Measurements from ENCODE around the gene PCSK2. TPM values are rescaled to one million over a fixed set of nuclear protein-coding genes. Genes with fewer than 3 reads are reported as not detected.
A peak's percentile ranks its signal among the peaks of the same experiment; 100 is the strongest.

Gene PCSK2
- total RNA-seq, 1 experiment from 2014 or later: not detected

DNA sequence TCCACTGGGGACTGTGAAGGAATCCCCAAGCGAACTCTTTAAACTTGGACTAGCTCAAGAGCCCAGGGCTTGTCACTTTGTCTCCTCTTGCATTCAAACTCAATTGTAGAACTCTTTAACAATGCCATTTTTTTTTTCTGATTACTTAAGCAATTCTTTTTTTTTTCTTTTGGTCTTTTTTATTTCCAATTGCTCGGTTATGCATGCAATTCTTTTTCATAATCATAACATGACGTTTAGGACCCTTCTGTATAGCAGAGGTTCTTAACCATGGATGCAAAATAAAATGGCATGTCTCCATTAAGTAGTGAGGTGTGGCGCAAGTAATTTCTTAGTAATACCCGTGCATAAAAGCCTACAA is 304.8 kb downstream of the PCSK2 start:
- H3K4me1 ChIP-seq (replicated peaks): peaks cover 21% of the 10 kb centered on the region
- DNase-seq (ENCODE audit: low read depth in 1 of 2, low spot score in 2 of 2): no peak
- H3K36me3 ChIP-seq: no peaks in the 10 kb centered on the region
- no peaks in the 10 kb centered on the region; the same call in 1 of the 2 replicates for H3K9me3 ChIP-seq (replicated peaks)
- peak overlapping the region; percentile 68 for H3K4me3 ChIP-seq
- H3K27me3 ChIP-seq (replicated peaks): no peaks in the 10 kb centered on the region
- peak overlapping the region; percentile 66 for H3K27ac ChIP-seq

DNA sequence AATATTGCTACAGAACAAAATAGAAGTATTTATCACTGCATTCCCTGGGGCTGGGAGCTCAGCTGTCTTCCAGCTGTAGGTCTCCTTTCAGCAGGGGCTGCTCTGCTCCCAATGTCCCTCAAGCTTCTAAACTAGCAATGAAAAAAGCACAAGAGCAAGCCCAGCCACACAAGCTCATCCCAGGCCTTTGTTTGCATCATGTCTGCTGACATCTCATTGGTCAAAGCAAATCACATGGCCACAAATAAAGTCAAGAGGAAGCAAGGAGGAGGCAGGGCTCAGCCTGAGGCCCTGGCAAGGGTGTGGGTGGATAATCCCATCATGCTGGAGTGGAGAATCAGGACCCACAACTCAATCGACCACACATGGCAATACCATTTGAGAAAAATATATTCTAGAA is 306.6 kb downstream of the PCSK2 start:
- Histone ChIP-seq H3K36me3 (no peaks in the 10 kb centered on the region), H3K27ac (no peak overlapping the region), H3K9me3 (replicated peaks) (no peaks in the 10 kb centered on the region; the same call in 1 of the 2 replicates), H3K27me3 (replicated peaks) (no peaks in the 10 kb centered on the region), H3K4me1 (replicated peaks) (peaks cover 28% of the 10 kb centered on the region), H3K4me3 (no peak overlapping the region)
- peak in 1 of 2 experiments; percentile 34 for DNase-seq (ENCODE audit: low read depth in 1 of 2, low spot score in 2 of 2)

GRCh38 chr20:17534077-17534476 is 307.2 kb downstream of the PCSK2 start:
- H3K36me3 ChIP-seq: no peaks in the 10 kb centered on the region
- H3K27ac ChIP-seq: no peak overlapping the region
- no peaks in the 10 kb centered on the region for H3K27me3 ChIP-seq (replicated peaks)
- H3K4me3 ChIP-seq: no peak overlapping the region
- no peaks in the 10 kb centered on the region; the same call in 1 of the 2 replicates for H3K9me3 ChIP-seq (replicated peaks)
- H3K4me1 ChIP-seq (replicated peaks): peaks cover 28% of the 10 kb centered on the region
- DNase-seq (ENCODE audit: low read depth in 1 of 2, low spot score in 2 of 2): no peak

Data from SJSA1 (cell line).